T47D (cell line): ENCODE results near the gene SPTA1.

Experiments
- DNase-seq, 2 experiments: peaks; one replicate each; pipeline versions ENCODE4 v3.0.0 to v3.0.0-alpha.2; 2011 to 2012; ENCODE audit warnings: low read depth in 1 of 2, low spot score in 1 of 2
- JUND ChIP-seq: IDR thresholded peaks from 2 replicates; pipeline ENCODE4 v1.6.1; 2012; ENCODE audit warnings: low read depth
- in situ Hi-C: cut with HindIII; loops from 2 replicates; pipeline ENCODE4 v1.10.0; 2016; ENCODE audit warnings: low sequenced_read_pairs, low pct_unique_long_range_greater_than_20kb

SPTA1 gene

DNA sequence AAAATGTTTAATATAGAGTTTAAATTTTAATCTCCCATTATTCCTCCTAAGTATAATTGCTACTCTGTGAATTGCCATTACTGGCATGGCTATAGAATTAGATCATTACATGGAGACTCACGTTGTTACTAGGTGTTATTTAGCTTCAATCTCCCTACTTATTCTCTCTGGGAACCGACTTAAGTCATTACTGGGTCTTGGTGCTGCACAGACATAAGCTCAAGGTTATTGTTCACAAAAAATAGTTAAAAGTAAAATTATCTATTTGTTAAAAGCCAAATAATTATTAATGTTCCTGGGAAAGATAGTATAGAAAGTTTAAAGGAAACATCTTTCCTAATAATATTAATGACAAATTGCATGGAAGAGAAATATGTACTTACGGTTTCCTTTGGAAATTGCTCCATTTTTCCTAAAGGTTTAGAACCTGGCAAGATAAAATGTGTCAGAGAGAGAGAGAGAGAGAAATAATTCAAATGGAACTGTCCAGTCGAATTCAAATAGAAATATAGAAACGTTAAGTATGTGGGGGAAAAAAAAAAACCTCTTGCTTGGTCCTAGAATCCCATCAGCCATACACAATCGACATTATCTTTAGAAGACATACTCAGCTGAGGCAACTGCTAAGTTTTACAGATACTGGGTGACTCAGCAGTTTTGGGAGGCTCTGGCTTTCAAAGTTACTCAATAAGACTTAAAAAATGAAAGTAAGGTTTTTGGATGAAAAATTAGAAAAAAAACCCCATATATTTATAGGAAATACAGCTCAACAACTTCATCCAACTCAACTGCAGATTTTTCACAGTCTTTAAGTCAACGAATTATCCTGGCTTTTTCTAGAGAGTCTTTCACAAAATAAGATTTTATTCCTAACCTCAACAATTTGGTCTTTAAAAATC lies at the start of gene SPTA1:
SPTA1 (minus strand) TSS at position 605 of the 899 bp plus-strand sequence; CDS start at position 407, 198 bp downstream.
- no peak for TF ChIP-seq JUND
- no peak for DNase-seq
- in situ Hi-C loops, result no loop called here

GRCh38 chr1:158735848-158736247 lies 49.3 kb upstream of the SPTA1 start:
- DNase-seq, result no peak
- in situ Hi-C loops, result no loop called here
- TF ChIP-seq JUND, result no peak

GRCh38 chr1:158732524-158732923 lies 46.0 kb upstream of the SPTA1 start:
- DNase-seq, result no peak
- in situ Hi-C loops, result no loop called here
- no peak for TF ChIP-seq JUND

DNA sequence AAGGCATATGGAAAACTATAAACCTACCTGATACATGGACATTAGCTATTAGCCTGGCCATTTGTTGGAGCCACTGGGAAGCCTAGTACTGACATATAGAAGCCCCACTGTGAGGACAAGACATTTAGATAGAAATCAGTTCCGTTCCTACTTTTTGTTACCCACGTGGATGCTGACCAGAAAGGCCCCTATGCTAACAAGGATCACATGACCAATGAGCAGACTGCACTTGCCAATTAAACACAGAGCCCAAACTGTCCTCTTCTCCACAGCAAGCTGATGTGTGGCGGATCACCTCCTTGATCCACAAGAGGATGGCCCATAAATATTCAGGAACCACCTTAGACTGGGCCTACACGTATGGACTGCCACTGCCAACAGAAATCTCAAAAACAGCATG lies 45.2 kb upstream of the SPTA1 start:
- in situ Hi-C loops, result no loop called here
- TF ChIP-seq JUND, result no peak
- DNase-seq, result no peak

GRCh38 chr1:158730453-158730852 lies 43.9 kb upstream of the SPTA1 start:
- TF ChIP-seq JUND, result no peak
- in situ Hi-C loops, result no loop called here
- DNase-seq, result no peak

DNA sequence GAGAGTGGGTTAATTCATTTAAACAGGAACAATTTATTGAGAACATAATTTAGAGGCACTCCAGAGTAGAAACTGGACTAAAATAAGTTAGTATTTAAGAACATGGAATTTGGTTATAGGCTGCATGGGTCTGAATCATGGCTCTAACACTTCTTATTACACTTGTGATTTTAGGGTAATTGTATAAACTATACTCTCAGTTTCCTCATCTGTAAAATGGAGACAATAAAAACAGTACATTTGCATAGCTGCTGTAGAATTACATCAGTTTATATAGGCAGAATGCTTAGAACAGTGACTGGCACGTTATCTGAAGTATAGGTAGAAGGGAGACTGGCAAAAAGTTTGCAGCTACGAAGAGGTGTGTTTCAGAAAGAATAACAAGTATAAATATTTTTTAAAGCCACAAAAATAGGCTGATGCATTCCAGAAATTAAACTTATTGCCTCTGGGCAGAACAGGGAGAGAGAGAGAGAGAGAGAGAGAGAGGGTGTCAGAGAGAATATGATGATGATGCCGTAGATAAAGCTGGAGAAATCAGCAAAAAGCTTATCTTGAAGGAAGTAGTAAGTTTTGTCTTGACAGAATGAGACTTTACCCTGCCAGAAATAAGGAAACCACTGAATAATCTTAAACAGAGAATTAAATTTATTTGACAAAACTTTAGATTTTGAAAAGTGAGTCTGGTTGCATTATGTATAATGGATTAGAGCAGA lies 42.2 kb upstream of the SPTA1 start:
- no peak for TF ChIP-seq JUND
- no peak for DNase-seq
- in situ Hi-C loops, result no loop called here

- DNase-seq, result no peak
- TF ChIP-seq JUND, result no peak
- in situ Hi-C loops, result no loop called here
Observed at GRCh38 chr1:158724442-158724841, 37.9 kb upstream of the SPTA1 start.

- in situ Hi-C loops, result no loop called here
- no peak for DNase-seq
- TF ChIP-seq JUND, result no peak
Observed at GRCh38 chr1:158720620-158721019, 34.1 kb upstream of the SPTA1 start, which contains the start of gene OR6K3. Gene OR6K3 (minus strand): TSS chr1:158720720. CDS start chr1:158718115, 2,605 bp downstream.

DNA sequence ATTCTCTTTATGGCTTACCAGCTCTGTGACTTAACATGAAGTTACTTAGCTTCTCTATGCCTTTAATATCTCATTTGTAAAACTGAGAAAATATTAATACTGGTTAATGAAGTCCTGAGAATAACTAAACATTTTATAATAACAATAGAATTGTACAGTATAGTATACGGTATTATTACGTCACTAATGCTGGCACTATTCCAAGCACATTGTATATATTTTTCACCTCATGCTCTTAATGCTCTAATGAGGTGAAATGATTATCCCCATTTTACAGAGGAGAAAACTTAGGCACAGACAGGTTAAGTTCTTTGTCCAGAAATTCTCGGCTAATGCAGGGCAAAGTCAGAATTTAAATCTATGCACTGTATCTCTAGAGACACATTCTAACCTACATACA lies 33.1 kb upstream of the SPTA1 start:
- no peak for TF ChIP-seq JUND

DNA sequence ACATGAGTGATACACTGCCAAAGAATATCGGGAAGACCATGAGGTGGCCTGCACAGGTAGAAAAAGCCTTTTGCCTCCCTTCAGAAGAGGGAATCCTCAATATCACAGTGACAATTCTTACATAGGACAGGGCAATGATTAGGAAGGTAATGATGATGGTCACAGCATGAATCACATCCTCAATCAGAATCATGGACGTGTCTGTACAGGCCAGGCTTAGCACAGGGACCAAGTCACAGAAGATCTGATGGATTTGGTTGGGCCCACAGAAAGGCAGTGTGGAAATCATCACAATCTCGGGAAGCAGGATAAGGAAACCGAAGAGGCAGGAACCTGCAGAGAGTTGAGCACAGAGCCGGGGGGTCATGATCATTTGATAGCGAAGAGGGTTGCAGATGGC lies 30.8 kb upstream of the SPTA1 start:
- no peak for TF ChIP-seq JUND
- DNase-seq, result no peak
- in situ Hi-C loops, result no loop called here

More for the DNA sequence above, 33.1 kb upstream of the SPTA1 start:
- in situ Hi-C loops, result no loop called here
- DNase-seq, result no peak

DNA sequence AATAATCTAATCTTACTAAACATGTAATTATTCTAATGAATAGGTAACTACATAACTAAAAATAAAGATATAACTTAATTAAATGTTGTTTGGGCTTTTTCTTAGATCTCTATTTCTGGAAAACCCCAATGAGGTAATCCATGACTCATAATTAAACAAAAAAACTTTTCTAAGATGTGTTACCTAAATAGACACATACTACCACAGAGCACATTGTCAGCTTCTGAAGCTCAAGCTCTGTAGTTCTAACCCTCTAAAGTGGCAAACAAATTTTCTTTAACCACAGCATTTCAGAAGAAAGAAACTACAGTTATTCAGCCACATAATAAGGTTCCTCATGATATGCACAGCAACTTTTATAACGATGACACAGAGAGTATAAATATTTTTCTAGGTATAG lies 29.8 kb upstream of the SPTA1 start:
- no peak for TF ChIP-seq JUND
- DNase-seq, result no peak
- in situ Hi-C loops, result no loop called here

GRCh38 chr1:158714754-158715153 lies 28.2 kb upstream of the SPTA1 start:
- in situ Hi-C loops, result no loop called here
- no peak for DNase-seq

GRCh38 chr1:158711098-158711497 lies 24.6 kb upstream of the SPTA1 start:
- no peak for TF ChIP-seq JUND
- in situ Hi-C loops, result no loop called here
- no peak for DNase-seq

More at GRCh38 chr1:158714754-158715153, 28.2 kb upstream of the SPTA1 start:
- no peak for TF ChIP-seq JUND
